ENCODE results near the gene GNA12.

- TF ChIP-seq POLR2A (IDR thresholded peaks at IDR 0.05): no peak
- no peak for TF ChIP-seq CTCF (IDR thresholded peaks at IDR 0.05 in 4 of 5, conservative IDR thresholded peaks at IDR 0.05 in 1 of 5)
These were observed 32.1 kb upstream of the GNA12 start for GRCh38 chr7:2876031-2876731.
